GM18502 (cell line): ENCODE results near the gene OLFM2.
"Not testable (repeated sequence)": the region's sequence is repeated elsewhere in the genome, so short reads cannot be mapped to it uniquely, and the experiment has no call there.

Experiments used
- ATAC-seq: cut with Tn5 transposase; IDR thresholded peaks from one replicate; pipeline ENCODE4 v1.9.1; 2021; ENCODE audit warnings: mild to moderate bottlenecking; ENCODE audit not compliant: unreplicated experiment, poor library complexity

Gene OLFM2

GRCh38 chr19:9936326-9937000 is at the start of gene OLFM2:
Gene OLFM2, minus strand, starts transcription at chr19:9936515. Its CDS starts 149 bp downstream, at chr19:9936366.
- ATAC-seq, result no peak

GRCh38 chr19:9981406-9982260 is 45.3 kb upstream of the OLFM2 start:
- no peak for ATAC-seq

DNA sequence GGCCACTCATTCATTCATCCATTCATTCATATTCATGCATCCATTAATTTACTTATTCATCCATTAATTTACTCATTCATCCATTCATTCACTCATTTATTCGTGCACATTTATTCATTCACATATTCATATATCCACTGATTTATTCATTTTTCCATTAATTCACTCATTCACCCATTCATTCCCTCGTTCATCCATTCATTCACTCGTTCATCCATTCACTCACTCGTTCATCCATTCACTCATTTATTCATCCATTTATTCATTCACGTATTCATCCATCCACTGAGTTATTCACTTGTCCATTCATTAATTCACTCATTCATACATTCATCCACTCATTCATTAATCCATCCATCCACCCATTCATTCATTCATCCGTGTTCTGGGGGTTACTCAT is 35.8 kb upstream of the OLFM2 start:
- ATAC-seq, result no peak

DNA sequence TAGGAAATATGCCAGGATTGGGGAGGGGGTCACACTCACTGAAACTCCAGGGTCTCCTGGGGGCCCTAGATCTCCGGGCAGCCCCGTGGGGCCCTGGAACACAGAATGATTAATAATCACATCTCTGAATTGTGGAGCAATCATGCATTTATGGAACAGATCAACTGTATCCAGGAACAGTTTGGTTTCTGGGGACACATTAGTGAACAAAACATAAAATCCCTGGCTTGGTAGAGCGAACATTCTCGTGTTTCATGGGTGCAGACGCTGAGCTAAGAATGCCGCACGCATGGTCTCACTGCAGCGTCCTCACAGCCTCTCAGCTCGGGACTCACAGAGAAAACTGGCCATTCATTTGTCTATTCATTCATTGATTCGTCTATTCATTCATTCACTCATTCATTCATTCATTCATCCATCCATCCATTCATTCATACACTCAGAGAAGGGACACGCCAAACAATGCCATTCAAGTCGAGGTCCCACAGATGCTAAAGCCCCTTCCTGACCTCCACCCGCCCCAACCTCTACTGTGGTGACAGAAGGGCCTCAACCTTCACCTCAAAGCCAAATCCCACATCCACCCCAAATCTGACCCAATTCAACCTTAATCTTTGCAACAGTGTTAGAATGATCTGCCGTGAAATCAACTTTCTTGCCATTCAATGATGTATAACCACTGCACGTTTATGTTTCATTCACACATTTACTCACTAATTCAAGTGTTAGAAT is 35.0 kb upstream of the OLFM2 start:
- no peak for ATAC-seq

DNA sequence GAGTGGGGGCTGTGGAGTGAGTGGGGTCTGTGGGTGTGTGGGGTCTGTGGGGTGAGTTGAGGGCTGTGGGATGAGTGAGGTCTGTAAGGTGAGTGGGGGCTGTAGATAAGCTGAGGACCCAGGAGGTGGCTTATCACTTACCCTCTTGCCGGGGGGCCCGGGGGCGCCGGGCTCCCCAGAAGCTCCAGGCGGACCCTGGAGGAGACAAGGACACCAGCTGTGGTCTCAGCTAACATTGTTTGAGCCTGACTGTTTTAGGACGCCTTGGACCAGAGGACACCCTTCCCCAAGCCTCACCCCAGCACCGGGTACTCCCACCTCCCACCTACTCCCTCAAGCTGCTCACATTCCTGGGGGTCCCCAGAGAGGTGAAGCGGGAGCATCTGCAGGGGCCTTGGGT is 34.2 kb upstream of the OLFM2 start:
- ATAC-seq, result no peak

- ATAC-seq, result no peak
Observed at GRCh38 chr19:9969688-9969975, 33.3 kb upstream of the OLFM2 start.

- ATAC-seq, result no peak
Observed at GRCh38 chr19:9968820-9969687, 32.7 kb upstream of the OLFM2 start.

DNA sequence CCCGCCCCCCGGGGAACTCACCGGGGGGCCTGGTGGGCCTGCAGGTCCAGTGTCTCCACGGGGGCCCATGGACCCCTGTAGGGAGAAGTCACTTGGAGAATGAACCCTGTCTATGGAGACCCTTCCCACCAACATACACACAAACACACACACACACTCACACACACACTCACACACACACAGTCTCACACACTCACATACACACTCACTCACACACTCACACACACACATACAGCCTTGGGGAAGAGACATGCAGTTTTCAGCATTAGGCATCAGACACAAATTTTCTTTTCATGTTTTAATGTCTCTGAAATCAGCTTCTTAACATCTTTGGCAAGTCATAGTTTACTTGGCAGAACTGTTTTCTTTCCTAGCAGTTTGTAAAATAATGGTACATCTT is 31.0 kb upstream of the OLFM2 start:
- no peak for ATAC-seq

DNA sequence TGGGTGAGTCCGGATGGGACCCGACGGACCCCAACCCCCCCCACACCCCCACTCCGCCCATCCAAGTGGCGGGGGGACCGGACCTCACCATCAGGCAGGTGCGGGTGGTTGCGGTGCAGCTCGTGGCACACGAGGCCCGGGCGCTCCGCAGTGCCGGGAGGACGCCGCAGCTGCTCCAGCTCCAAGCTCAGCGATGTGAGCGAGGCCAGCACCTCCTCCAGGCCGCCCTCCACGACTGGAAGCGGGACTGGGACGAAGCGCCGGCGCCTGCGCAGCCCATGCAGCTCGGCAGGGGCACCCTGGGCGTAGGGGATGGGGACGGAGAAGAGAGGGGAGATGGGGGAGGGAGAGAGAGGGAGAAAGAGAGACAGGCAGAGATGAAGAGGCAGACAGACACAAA is 30.1 kb upstream of the OLFM2 start:
- no peak for ATAC-seq

GRCh38 chr19:9966024-9966423 is 29.7 kb upstream of the OLFM2 start:
- no peak for ATAC-seq

GRCh38 chr19:9962623-9963290 is 26.4 kb upstream of the OLFM2 start:
- ATAC-seq, result no peak

- no peak for ATAC-seq
Observed at GRCh38 chr19:9961103-9961502, 24.8 kb upstream of the OLFM2 start.

DNA sequence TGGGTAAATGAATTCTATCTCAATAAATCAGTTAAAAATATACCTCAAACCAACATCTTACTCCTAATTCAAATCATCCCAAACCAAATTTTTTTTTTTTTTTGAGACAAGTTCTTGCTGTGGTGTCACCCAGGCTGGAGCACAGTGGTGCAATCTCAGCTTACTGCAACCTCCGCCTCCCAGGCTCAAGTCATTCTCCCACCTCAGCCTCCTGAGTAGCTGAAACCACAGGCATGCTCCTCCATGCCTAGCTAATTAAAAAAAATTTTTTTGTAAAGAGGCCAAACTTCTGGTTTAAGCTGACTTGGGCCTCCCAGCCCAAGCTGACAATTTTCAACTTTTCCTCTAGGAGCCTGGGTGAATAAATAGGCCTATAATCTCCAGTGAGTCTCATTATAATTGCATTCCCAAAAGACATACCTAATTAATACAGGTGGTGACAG is 22.1 kb upstream of the OLFM2 start:
- ATAC-seq, result no peak

DNA sequence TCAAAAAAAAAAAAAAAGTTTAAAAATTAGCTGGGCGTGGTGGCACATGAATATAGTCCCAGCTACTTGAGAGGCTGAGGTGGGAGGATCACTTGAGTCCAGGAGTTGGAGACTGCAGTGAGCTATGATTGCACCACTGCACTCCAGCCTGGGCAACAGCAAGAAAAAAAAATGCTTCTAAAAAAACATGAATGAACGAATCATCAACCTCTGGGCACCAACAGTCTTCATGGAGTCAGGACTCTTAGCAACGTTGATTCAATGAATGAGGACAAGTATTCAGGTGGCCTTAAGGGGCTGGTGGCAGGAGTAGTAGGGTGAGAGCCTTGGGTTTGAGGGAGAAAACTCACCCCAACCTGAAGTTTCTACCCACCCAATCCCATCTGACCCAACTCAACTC is 20.6 kb upstream of the OLFM2 start:
- ATAC-seq, result no peak

- no peak for ATAC-seq
Observed at GRCh38 chr19:9953802-9954542, 17.7 kb upstream of the OLFM2 start.

GRCh38 chr19:9952276-9952675 is 16.0 kb upstream of the OLFM2 start:
- no peak for ATAC-seq

DNA sequence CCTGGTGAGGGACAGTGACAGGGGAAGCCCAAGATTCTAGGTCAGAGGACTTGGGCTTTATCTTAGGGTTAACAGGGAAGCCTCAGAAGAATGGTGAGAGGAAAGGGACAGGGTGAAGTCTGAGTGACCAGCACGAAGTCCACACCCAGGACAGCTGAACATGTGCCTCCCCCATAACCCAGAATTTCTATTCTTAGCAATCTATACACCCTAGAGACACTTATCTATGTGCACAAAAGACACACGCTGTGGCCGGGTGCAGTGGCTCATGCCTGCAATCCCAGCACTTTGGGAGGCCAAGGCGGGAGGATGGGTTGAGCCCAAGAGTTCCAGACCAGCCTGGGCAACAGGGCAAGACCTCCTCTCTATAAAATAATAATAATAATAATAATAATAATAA is 11.1 kb upstream of the OLFM2 start:
- ATAC-seq, result no peak

GRCh38 chr19:9946528-9947125 is 10.3 kb upstream of the OLFM2 start:
- not testable (repeated sequence) for ATAC-seq
